Measurements from ENCODE around the gene C7orf25.
A peak's percentile ranks its signal among the peaks of the same experiment; 100 is the strongest.

GRCh38 chr7:42886129-42886528 lies 25.7 kb downstream of the C7orf25 start:
- peak; percentile 46 for TF ChIP-seq CTCF (IDR thresholded peaks at IDR 0.05)
- no peak for TF ChIP-seq EP300 (IDR thresholded peaks at IDR 0.05)
- no peak for TF ChIP-seq POLR2A (IDR thresholded peaks at IDR 0.05; ENCODE audit: low read length)
- no peak for TF ChIP-seq NPAS2 (CRISPR knock-in tag; IDR thresholded peaks at IDR 0.05; ENCODE audit: borderline replicate concordance)
- TF ChIP-seq CHD2 (IDR thresholded peaks at IDR 0.05; ENCODE audit: low read length, partially characterized antibody), result no peak
- no peak for TF ChIP-seq REST (IDR thresholded peaks at IDR 0.05)
- no peak for TF ChIP-seq BCL3 (IDR thresholded peaks at IDR 0.05)
- no peak for TF ChIP-seq KDM5A (IDR thresholded peaks at IDR 0.05)
- TF ChIP-seq JUNB (IDR thresholded peaks at IDR 0.05), result no peak
- TF ChIP-seq GATA3 (IDR thresholded peaks at IDR 0.05; ENCODE audit: borderline replicate concordance), result no peak
- TF ChIP-seq JUN (IDR thresholded peaks at IDR 0.05), result no peak
- no peak for TF ChIP-seq CHD4 (IDR thresholded peaks at IDR 0.05; ENCODE audit: borderline replicate concordance)
